ENCODE measurements around the gene MTFP1.
"Not testable (repeated sequence)": the region's sequence is repeated elsewhere in the genome, so short reads cannot be mapped to it uniquely, and the experiment has no call there.

Gene MTFP1

GRCh38 chr22:30426388-30427353, 1.1 kb downstream of the MTFP1 start:
- DNase-seq, result peak in 1 of 2 donors; percentile 26

GRCh38 chr22:30427871-30428270, 2.3 kb downstream of the MTFP1 start:
- no peak for DNase-seq

GRCh38 chr22:30429887-30430286, 4.3 kb downstream of the MTFP1 start:
- DNase-seq, result no peak

- no peak for DNase-seq
These were observed 5.4 kb downstream of the MTFP1 start for GRCh38 chr22:30430933-30431332.

GRCh38 chr22:30432096-30432495, 6.5 kb downstream of the MTFP1 start:
- no peak for DNase-seq

GRCh38 chr22:30432520-30432919, 7.0 kb downstream of the MTFP1 start:
- DNase-seq, result no peak

- DNase-seq, result no peak
These were observed 7.7 kb downstream of the MTFP1 start for GRCh38 chr22:30433227-30433626.

GRCh38 chr22:30433773-30434172, 8.2 kb downstream of the MTFP1 start:
- DNase-seq, result no peak

GRCh38 chr22:30434843-30435242, 9.3 kb downstream of the MTFP1 start:
- DNase-seq, result no peak

GRCh38 chr22:30435674-30436126, 10.1 kb downstream of the MTFP1 start:
- DNase-seq, result no peak

- no peak for DNase-seq
These were observed 10.6 kb downstream of the MTFP1 start for GRCh38 chr22:30436196-30436595.

- DNase-seq, result no peak
These were observed 13.0 kb downstream of the MTFP1 start for GRCh38 chr22:30438559-30438958.

- no peak for DNase-seq
These were observed 13.7 kb downstream of the MTFP1 start for GRCh38 chr22:30439226-30439625.

- DNase-seq, result no peak
These were observed 14.3 kb downstream of the MTFP1 start for GRCh38 chr22:30439836-30440235.

GRCh38 chr22:30441088-30441487, 15.5 kb downstream of the MTFP1 start:
- no peak for DNase-seq

- peak in 1 of 2 donors; percentile 20 for DNase-seq
These were observed 19.3 kb downstream of the MTFP1 start for GRCh38 chr22:30444632-30445437.

GRCh38 chr22:30445438-30446145, 20.0 kb downstream of the MTFP1 start:
- no peak for DNase-seq

GRCh38 chr22:30447656-30448055, 22.1 kb downstream of the MTFP1 start:
- no peak for DNase-seq

- not testable (repeated sequence) for DNase-seq
These were observed 25.9 kb downstream of the MTFP1 start for GRCh38 chr22:30451488-30451887.

GRCh38 chr22:30452861-30453260, 27.3 kb downstream of the MTFP1 start:
- no peak for DNase-seq

- no peak for DNase-seq
These were observed 28.4 kb downstream of the MTFP1 start for GRCh38 chr22:30453731-30454510.

All from hippocampal formation (tissue), 2 donors.